Nucleus accumbens (tissue), 56 donors: Measurements from ENCODE around the gene RPS6KB2.
"Not testable (repeated sequence)": the region's sequence is repeated elsewhere in the genome, so short reads cannot be mapped to it uniquely, and the experiment has no call there.

ENCODE experiments used
- DNase-seq, 56 donors: peaks; one replicate each; lab custom pipeline; 2025; lab: John Stamatoyannopoulos, UW

RPS6KB2 gene

DNA sequence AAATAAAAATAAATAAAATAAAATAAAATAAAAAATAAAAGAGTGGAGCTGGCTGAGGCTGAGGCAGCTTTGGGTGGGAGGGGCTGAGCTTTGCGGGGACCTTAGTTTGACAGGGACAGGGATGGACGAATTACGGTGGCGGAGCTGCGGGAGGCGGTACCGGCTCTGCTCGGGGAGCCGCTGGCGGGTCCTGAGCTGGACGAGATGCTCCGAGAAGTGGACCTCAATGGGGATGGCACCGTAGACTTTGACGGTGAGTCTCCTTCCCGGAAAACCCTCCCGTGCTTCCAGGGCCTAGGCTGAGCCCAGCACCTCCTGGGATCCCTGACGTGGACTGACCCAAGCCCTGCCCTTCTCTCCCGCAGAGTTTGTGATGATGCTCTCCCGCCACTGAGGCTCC lies 30.0 kb downstream of the RPS6KB2 start:
- DNase-seq, result no peak

DNA sequence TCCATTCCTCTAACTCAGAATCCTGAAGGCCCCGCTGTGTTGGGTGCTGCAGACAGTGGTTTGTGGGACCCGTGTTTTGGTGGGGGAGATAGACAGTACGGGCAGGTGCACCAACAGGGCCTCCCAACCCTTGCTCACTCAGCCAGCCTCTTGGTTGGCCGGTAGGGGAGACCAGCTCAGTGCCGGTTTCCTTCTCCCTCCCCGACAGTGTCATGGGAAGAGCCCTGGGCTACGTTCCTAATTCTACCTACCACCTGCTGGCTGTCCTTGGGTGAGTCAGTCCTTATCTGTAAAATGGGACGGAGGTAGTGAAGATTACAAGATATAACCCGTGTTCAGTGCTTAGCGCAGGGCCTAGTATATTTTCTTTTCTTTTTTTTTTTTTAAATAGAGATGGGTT lies 34.9 kb downstream of the RPS6KB2 start:
- no peak for DNase-seq

DNA sequence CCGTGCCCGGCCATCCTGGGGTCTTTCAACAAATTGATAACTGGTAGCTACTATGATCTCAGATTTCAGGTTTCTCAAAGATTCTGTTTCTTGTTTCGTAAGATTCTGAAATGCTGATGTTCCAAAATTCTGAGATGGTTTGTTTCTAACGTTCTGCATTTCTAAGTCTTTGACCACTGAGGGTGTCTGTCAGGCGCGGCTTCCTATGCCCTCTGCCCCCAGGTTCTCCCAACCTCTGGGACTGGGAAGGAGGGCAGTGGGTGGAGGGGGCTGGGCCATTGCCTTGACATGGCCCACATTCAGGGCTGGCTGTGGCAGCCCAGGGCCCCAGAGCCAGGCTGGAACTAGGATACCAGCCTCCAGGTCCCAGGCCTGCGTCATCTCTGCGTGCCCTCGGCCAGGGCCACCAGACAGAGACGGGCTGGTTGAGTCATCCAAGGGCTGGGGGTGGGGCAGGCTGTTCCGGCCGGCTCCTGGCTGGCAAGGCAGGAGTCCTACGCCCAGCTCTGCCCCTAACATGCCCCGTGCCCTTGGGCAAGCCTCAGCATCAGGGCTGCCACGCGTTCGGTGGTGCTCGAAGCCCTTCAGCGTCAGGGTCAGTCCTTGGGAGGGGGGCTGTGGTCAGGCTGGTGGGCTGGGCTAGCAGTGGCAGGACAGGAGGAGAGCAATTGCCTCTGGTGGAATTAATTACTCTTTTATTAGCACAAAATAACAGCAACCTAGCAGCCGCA lies 35.6 kb downstream of the RPS6KB2 start:
- DNase-seq, result peak in 15 of 56 donors; percentile 12 to 79 (median 32)

DNA sequence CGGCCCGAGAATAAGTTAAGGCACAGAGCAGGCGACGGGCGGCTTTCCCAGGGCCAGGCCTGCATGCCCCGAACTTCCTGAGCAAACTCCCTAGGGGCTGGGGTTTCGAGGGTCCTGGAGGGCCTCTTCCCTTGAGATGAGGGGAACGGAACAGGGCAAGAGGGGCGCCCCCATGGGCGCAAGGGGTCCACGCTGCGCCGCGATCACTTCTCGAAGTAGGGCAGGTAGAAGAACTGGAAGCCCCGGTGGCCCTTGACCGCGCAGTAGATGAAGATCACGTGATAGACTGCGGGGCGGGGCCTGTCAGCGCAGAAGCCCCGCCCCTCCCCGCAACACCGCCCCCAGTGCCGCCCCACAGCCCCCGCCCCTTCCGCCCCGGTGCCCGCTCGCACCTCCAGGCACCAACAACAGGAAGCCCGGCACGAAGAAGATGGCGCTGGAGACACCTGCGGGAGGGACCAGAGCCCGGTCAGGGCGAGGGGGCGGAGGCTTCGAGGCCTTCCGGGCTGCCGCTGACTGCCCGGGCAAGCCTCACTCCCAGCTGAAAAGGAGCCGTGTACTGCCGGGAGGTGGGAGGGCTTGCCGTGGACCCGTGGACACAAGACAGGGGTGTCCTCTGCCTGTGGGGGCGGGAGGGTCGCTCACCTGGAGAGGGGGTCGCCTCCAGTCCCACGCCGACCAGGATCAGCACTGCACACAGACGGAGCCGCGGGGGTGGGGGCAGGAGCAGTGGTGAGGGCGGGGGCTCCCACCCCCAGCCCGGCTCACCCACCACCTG lies 36.3 kb downstream of the RPS6KB2 start:
- DNase-seq, result peak in 51 of 56 donors; percentile 22 to 88 (median 68)

DNA sequence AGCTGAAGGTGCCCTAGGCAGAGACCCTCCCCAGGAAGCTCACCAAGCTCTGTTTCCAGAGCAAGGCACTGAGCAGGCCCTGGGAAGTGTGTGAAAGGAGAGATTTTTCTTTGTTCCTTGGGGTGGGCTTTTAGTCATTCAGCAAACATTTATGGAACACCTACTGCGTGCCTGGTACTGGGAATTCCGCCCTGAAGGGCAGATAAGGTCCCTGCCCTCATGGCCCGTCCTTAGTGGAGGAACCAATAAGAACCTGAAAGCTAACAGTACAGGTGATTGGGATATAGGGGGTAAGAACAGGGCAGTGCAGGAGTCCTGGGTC lies 36.9 kb downstream of the RPS6KB2 start:
- no peak for DNase-seq

DNA sequence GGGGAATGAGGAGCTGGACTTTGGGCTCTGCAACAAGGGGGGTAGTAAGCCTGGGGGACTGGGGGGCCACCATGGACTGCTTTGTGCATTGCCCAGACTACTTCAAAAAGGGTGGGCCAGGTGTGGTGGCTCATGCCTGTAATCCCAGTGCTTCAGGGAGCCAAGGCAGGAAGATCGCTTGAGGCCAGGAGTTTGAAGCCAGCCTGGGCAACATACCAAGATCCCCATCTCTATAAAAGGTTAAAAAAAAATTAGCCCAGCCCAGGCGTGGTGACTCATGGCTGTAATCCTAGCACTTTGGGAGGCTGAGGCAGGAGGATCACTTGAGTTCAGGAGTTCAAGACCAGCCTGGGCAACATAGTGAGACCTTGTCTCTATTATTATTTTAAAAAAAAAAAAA lies 37.2 kb downstream of the RPS6KB2 start:
- DNase-seq, result not testable (repeated sequence)

DNA sequence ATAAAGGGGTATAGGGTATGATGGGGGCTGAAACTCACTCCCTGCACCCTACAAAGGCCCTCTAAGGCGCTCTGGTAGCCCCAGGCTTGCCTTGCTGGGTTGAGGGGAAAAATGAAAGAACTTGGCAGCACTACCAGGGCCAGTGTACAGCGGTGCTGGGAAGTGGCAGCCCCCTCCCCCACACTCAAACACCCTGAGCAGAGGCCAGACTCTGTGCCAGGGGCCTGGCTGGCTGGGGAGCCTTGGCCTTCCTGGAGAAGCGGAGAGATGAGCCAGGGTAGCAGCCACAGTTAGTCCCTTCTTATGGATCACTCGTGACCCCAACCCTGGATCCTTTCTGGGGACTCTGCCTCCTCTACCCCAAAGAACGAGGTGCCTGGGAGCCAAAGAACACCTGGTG lies 38.1 kb downstream of the RPS6KB2 start:
- peak in 7 of 56 donors; percentile 14 to 39 (median 24) for DNase-seq

DNA sequence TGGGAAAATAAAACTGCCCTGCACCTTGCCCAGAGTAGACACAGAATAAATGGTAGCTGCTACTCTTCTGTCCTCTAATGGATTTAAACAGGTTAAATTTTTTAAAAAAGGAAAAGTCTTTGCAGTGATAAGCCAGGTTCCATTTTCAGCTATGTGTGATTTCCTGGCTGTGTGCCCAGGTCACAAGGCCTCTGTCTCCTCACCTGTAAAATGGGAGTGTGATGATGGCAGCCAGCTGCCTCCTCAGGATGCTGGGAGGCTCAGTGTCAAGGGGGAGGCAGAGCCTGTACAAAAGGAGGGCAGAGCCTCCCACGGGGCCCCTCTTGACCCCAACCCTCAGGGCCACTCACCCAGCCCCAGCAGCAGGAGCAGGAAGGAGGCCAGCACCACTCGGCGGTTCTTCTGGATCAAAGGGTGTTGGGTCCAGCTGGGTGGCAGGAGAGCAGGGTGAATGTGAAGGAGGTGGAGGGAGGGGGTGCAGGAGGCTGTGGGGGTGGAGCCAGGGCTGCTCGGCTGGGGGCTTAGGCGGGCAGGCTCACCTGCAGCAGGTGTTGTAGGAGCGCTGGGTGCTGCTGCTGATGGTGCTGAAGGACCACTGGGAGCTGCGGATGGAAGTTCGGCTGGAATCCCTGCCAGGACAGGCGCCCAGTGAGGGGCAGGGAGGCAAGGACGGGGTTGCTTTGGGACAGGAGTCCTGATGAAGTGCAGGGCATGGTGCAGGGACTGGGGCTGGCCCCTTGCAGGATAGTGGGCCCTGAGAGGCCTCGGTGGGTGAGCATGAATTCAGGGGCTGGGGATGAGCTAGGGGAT lies 38.9 kb downstream of the RPS6KB2 start:
- DNase-seq, result no peak

DNA sequence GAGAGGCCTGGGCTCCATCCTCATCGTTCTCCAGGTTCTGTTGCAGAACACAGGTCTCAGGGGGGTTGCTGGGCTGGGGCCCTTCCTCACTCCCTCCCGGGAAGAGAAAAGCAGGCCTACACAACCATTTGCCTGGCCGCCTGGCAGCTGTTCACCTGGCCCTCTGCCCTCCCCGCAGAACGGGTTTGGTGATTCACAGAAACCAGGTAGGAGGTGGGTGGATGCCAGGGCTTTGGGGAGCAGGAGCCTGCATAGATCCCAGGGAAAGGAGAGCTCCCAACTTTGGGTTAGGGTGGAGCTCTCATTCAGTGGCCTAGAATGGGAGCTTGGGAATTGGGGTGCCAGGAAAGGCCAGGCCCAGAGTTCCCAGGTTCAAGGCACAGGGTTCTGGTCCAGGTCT lies 39.8 kb downstream of the RPS6KB2 start:
- DNase-seq, result peak in 22 of 56 donors; percentile 14 to 54 (median 34)

DNA sequence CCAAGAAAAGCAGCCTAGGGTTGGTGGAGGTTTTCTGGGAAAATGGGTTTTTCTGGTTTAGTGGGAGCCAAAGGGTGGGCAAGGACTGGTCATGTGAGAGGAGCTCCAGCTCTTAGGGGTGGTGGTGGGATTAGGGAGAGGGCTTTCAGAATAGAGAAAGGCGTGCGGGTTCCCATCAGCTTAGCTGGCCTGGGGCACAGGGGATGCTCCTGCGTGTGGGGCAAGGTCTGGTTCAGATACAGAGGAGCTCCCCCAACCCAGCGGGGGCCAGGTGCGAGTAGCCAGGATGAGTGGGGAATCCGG lies 40.1 kb downstream of the RPS6KB2 start:
- no peak for DNase-seq

DNA sequence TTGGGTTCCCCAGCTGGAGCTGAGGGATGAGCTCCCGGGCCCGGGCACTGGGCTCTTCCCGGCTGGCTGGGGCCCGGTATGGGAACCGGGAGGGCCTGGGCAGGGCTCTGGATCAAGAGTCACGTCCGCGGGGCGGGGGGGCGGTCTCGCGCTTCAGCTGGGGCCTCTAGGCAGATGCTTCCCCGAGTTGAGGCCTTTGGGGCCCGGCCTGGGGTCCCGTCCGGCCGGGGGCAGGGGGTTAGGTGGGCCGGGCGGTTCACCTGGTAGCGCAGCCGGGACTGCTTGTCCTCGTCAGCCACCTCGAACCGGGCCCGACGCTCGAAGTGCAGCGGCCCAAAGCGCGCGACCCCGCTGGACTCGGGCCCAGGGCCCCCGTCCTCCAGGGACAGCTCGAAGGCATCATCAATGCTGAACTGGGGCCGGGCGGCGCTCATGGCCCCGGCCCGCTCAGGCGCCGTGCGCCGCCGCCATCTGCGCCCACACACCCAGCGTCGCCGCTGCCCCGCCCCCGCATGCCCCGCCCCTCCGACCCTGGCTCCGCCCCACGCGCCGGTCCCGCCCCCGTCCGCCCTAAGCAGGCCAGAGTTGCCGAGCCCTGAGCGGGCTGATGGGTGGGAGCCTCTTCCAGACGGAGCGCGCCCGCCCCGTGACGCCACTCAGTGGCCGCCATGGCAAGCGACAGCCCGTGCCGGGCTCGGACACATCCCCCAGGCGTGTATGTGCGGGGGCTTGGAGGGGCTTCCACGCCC lies 40.6 kb downstream of the RPS6KB2 start, which contains the start of gene TMEM134:
Gene TMEM134 (minus strand): TSS at position 493 of the 749 bp plus-strand sequence. CDS start 59 bp downstream, at position 434.
- peak; percentile 50 to 97 (median 90) for DNase-seq

DNA sequence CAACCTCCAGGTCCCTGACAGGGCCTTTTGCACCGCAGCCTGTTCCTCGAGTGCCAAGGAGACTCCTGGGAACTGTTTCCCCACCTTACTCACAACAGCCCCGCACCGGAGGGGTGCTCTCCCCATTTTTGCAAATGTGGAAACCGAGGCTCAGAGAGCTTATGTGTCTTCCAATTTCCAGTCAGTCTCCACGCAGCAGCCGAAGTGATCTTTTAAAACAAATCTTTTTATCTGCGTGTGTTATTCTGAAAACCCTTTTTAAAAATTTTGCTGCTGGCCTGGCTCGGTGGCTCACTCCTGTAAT lies 41.2 kb downstream of the RPS6KB2 start:
- DNase-seq, result no peak

DNA sequence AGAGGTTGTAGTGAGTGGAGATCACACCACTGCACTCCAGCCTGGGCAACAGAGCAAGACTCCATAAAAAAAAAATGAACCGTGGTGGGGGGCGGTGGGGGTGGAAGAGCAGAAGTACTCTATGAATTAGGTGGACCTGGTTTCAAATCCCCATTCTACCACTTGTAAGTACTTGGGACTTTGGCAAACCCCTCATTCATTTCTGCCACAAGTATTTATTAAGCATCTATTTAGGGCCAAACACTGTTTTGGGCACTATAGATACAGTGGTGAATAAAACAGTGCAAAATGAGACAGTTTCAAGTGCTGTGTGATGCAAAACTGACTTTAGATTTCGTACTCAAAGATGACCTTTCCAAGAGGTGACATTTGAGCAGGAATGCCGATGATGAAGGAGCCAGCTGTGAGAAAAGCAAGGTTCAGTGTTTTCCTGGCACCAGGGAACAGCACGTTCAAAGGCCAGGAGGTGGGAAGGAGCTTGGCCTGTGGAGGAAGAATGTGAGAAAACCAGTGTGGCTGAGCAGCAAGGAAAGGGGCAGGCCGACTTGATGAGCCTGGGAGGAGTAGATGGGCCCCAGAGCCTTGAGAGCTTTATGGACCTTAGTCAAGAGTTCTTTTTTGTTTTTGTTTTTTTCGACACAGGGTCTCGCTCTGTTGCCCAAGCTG lies 42.2 kb downstream of the RPS6KB2 start:
- DNase-seq, result no peak

DNA sequence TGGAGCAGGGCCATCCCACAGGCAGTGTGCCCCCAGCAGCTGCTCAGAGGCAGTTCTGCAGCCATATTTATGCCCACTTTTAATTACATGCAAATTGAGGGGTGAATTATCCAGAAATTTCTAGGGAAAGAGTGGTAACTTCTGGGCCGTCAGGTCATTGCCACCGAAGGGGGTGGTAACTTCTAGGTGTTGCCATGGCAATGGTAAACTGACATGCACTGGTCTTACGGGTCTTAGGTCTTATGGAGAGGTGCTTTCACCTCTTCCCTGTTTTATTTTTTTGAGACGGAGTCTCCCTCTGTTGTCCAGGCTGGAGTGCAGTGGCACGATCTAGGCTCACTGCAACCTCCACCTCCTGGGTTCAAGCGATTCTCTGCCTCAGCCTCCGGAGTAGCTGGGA lies 44.6 kb downstream of the RPS6KB2 start:
- no peak for DNase-seq

DNA sequence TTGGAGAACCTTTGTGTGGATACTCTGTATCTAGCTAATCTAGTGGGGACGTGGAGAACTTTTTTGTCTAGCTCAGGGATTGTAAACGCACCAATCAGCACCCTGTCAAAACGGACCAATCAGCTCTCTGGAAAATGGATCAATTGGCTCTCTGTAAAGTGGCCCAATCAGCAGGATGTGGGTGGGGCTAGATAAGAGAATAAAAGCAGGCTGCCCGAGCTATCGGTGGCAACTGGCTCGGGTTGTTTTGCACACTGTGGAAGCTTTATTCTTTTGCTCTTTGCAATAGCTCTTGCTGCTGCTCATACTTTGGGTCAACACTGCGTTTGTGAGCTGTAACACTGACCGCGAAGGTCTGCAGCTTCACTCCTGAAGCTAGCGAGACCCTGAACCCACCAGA lies 48.4 kb downstream of the RPS6KB2 start:
- not testable (repeated sequence) for DNase-seq

DNA sequence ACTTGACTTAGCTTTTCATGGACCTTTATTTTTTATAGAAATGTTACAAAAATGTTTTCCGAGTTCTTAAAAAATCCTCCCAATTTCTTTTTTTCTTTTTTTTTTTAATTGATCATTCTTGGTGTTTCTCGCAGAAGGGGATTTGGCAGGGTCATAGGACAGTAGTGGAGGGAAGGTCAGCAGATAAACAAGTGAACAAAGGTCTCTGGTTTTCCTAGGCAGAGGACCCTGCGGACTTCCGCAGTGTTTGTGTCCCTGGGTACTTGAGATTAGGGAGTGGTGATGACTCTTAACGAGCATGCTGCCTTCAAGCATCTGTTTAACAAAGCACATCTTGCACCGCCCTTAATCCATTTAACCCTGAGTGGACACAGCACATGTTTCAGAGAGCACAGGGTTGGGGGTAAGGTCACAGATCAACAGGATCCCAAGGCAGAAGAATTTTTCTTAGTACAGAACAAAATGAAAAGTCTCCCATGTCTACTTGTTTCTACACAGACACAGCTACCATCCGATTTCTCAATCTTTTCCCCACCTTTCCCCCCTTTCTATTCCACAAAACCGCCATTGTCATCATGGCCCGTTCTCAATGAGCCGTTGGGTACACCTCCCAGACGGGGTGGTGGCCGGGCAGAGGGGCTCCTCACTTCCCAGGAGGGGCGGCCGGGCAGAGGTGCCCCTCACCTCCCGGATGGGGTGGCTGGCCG lies 49.2 kb downstream of the RPS6KB2 start:
- DNase-seq, result not testable (repeated sequence)

DNA sequence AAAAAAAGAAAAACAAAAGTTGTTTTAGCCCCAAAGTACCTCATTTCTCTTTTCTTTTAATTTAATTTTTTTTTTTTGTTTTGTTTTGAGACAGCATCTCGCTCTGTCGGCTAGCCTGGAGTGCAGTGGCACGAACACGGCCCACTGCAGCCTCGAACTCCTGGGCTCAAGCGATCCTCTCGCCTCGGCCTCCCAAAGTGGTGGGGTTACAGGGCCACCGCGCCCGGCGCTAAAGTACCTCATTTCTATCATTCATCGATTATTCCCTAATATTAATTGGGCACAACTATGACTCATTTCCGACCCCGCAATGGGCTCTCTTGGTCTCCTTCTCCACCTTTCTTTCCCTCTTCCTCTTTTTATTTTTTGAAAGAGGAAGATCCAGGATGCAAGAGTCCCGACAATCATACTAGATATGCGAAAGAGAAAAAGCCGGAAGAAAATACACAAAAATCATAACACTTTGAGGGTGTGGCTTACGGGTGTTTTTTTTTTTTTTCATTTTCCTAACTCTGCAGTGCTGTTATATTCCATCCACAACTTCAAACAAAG lies 54.1 kb downstream of the RPS6KB2 start:
- DNase-seq, result no peak

DNA sequence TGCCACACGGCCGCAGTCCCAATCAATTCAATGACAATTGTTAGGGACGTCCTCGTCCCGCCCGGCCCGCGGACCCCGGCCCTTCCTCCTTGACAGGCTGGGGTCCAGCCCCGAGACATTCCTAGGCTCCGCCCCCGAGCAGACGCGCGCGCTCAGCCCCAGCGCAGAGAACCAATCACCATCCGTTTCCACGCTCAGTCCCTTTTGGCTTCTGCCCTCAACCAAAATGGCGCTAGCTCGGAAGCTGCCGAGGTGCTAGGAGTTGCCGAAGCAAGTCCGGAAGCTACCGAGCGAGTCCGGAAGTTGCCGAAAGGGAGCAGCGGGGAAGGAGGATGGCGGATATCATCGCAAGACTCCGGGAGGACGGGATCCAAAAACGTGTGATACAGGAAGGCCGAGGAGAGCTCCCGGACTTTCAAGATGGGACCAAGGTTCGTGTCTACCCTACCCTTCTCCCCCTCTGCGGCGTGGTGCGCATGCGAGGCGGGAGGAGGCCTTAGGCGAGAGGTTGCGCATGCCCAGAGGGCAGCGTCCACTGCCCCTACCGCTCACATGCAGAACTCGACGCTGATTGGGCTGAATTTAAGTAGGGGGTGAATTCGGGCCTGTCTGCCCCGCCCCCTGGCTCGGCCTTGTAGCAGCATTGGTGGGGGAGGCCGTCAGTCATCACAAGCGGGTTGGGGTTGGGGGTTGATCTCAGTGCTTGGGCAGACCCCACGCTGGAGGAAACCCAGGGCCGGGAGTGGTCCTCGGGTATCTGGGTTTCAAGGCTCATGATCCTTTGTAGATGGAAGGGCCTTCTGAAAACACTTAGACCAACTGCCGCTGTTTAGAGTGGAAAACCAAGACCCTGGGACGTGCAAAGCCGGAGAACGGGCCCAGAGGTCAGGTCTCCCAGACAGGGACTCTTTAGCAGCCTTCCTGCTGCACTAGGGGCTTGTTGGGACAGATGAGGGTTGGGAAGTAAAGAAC lies 54.8 kb downstream of the RPS6KB2 start, which contains the start of gene AIP:
Gene AIP (plus strand): TSS at position 200 of the 972 bp plus-strand sequence. CDS start 133 bp downstream, at position 333.
- DNase-seq, result peak; percentile 75 to 100 (median 97)
